Muscle of arm (tissue), 12 donors: ENCODE data around the gene SMPDL3B. TPM values are rescaled to one million over a fixed set of nuclear protein-coding genes. Genes with fewer than 3 reads are reported as not detected.
"Not testable (repeated sequence)": the region's sequence is repeated elsewhere in the genome, so short reads cannot be mapped to it uniquely, and the experiment has no call there.

Experiments used
- DNase-seq: peaks from one replicate; pipeline ENCODE4 v3.0.0-alpha.2; 2013
- polyA plus RNA-seq, 12 donors: library from polyadenylated mRNA; unstranded; fragments of 120-200 nt; gene quantifications; one replicate each; pipeline ENCODE4 v1.2.1, GENCODE V29; 2013; ENCODE audit not compliant: insufficient read length in 12 of 12

Gene SMPDL3B
- polyA plus RNA-seq, 12 donors = 0.09 to 1.5 (median 0.17) TPM; not detected in 4

- DNase-seq = no peak
Observed at GRCh38 chr1:27967884-27968466, 33.2 kb downstream of the SMPDL3B start.

- no peak for DNase-seq
Observed at GRCh38 chr1:27968692-27969091, 33.9 kb downstream of the SMPDL3B start.

GRCh38 chr1:27970401-27970800, 35.6 kb downstream of the SMPDL3B start:
- DNase-seq = no peak

- no peak for DNase-seq
Observed at GRCh38 chr1:27971674-27972073, 36.9 kb downstream of the SMPDL3B start.

GRCh38 chr1:27972141-27972540, 37.3 kb downstream of the SMPDL3B start:
- DNase-seq = no peak

- no peak for DNase-seq
Observed at GRCh38 chr1:27973771-27974416, 39.1 kb downstream of the SMPDL3B start.

GRCh38 chr1:27974417-27974781, 39.6 kb downstream of the SMPDL3B start:
- DNase-seq = no peak

- DNase-seq = no peak
Observed at GRCh38 chr1:27979151-27979858, 44.5 kb downstream of the SMPDL3B start.

- no peak for DNase-seq
Observed at GRCh38 chr1:27979859-27980201, 45.0 kb downstream of the SMPDL3B start.

- DNase-seq = no peak
Observed at GRCh38 chr1:27980216-27980845, 45.5 kb downstream of the SMPDL3B start.

GRCh38 chr1:27981145-27981544, 46.3 kb downstream of the SMPDL3B start:
- DNase-seq = no peak

- no peak for DNase-seq
Observed at GRCh38 chr1:27990920-27991537, 56.2 kb downstream of the SMPDL3B start.

GRCh38 chr1:27992276-27992675, 57.5 kb downstream of the SMPDL3B start:
- DNase-seq = no peak

GRCh38 chr1:27993241-27993640, 58.4 kb downstream of the SMPDL3B start:
- DNase-seq = no peak

- DNase-seq = peak; percentile 8
Observed at GRCh38 chr1:27994060-27994459, 59.3 kb downstream of the SMPDL3B start.

- not testable (repeated sequence) for DNase-seq
Observed at GRCh38 chr1:27994526-27994925, 59.7 kb downstream of the SMPDL3B start.

- DNase-seq = no peak
Observed at GRCh38 chr1:27999055-27999454, 64.3 kb downstream of the SMPDL3B start.

- no peak for DNase-seq
Observed at GRCh38 chr1:28002600-28002999, 67.8 kb downstream of the SMPDL3B start.

GRCh38 chr1:28003117-28003516, 68.3 kb downstream of the SMPDL3B start:
- not testable (repeated sequence) for DNase-seq
